Panc1 (cell line): Measurements from ENCODE around the gene CLMP. TPM values are rescaled to one million over a fixed set of nuclear protein-coding genes. Genes with fewer than 3 reads are reported as not detected.

ENCODE experiments used
- ATAC-seq: fragments of 200-7000 bp; cut with Tn5 transposase; 2 replicates; pipeline ENCODE4 v1.9.1; 2020; ENCODE audit warnings: mild to moderate bottlenecking, moderate library complexity
- BruUV-seq: library from RNA; stranded (reverse); fragments of 400-500 nt; replicated peaks from 2 replicates; lab custom pipeline; 2021; lab: Mats Ljungman, UMichigan
- CTCF ChIA-PET: fragments of 300-600 bp; sonication (Branson Sonifier 250); formaldehyde crosslinking; loops from one replicate; lab custom pipeline; 2022; ENCODE audit warnings: antibody characterized with exemption; lab: Charles Lee
- POLR2A ChIA-PET: fragments of 300-600 bp; sonication (Branson Sonifier 250); formaldehyde crosslinking; loops from one replicate; lab custom pipeline; 2022; ENCODE audit warnings: antibody characterized with exemption; lab: Charles Lee
- DNase-seq: peaks from one replicate; pipeline ENCODE4 v3.0.0-alpha.2; 2010; ENCODE audit warnings: low read depth, low spot score
- H3K27ac ChIP-seq: 2 replicates; pipeline ENCODE4 v1.5.1; 2011; ENCODE audit warnings: mild to moderate bottlenecking, low read length, inconsistent platforms
- H3K27me3 ChIP-seq: fragments of 200-500 bp; sonication (Bioruptor generic); 2 replicates; pipeline ENCODE4 v1.6.0; 2014; ENCODE audit warnings: low read length, inconsistent platforms; ENCODE audit not compliant: control insufficient read depth, insufficient read depth
- H3K36me3 ChIP-seq: fragments of 200-500 bp; sonication (Bioruptor generic); 2 replicates; pipeline ENCODE4 v1.5.1; 2014; ENCODE audit warnings: inconsistent platforms, mild to moderate bottlenecking, low read length, moderate library complexity; ENCODE audit not compliant: control insufficient read depth, insufficient read depth
- H3K4me1 ChIP-seq: 2 replicates; pipeline ENCODE4 v1.5.1; 2011; ENCODE audit warnings: inconsistent platforms, mild to moderate bottlenecking, low read length, moderate library complexity; ENCODE audit not compliant: control insufficient read depth, insufficient read depth
- H3K4me3 ChIP-seq, 2 experiments: 2 replicates each; pipeline ENCODE4 v1.5.1; 2011 to 2012; ENCODE audit warnings: low read depth in 2 of 2, low read length in 2 of 2, mild to moderate bottlenecking in 2 of 2, inconsistent platforms in 1 of 2, moderate library complexity in 1 of 2
- H3K9me3 ChIP-seq: fragments of 200-500 bp; sonication (Bioruptor generic); 2 replicates; pipeline ENCODE4 v1.5.1; 2014; ENCODE audit warnings: low read depth, mild to moderate bottlenecking, inconsistent platforms, low read length, moderate library complexity; ENCODE audit not compliant: control insufficient read depth, insufficient read depth
- CTCF ChIP-seq: fragments of 450-650 bp; IDR thresholded peaks from 2 replicates; pipeline ENCODE4 v1.5.1; 2017; ENCODE audit warnings: mild to moderate bottlenecking
- POLR2AphosphoS5 ChIP-seq: IDR thresholded peaks from 2 replicates; pipeline ENCODE4 v1.6.1; 2012; ENCODE audit warnings: mild to moderate bottlenecking, low read depth, low read length, moderate library complexity
- REST ChIP-seq, 2 experiments: IDR thresholded peaks; 2 replicates each; pipeline ENCODE4 v1.6.1; 2011 to 2012; ENCODE audit warnings: low read depth in 2 of 2, control low read depth in 1 of 2, low read length in 1 of 2, mild to moderate bottlenecking in 1 of 2, moderate library complexity in 1 of 2; ENCODE audit not compliant: insufficient read depth in 1 of 2
- SIN3A ChIP-seq: IDR thresholded peaks from 2 replicates; pipeline ENCODE4 v1.6.1; 2012; ENCODE audit warnings: low read depth, mild to moderate bottlenecking, low read length, moderate library complexity, borderline replicate concordance; ENCODE audit not compliant: insufficient read depth
- TCF7L2 ChIP-seq: IDR thresholded peaks from 2 replicates; pipeline ENCODE4 v1.6.1; 2011; ENCODE audit warnings: mild to moderate bottlenecking, low read depth, low read length, inconsistent platforms
- in situ Hi-C: cut with HindIII; loops from 2 replicates; pipeline ENCODE4 v1.10.0; 2016; ENCODE audit warnings: low sequenced_read_pairs, low pct_unique_long_range_greater_than_20kb
- intact Hi-C: fragments of 100-400 bp; cut with micrococcal nuclease; formaldehyde crosslinking; loops from one replicate; pipeline ENCODE4 v1.10.0; 2022; ENCODE audit not compliant: unreplicated experiment
- total RNA-seq: library from RNA; stranded (reverse); gene quantifications from one replicate; pipeline ENCODE4 v1.2.1, GENCODE V29; 2021; ENCODE audit not compliant: unreplicated experiment

Gene CLMP
- total RNA-seq, 1 experiment from 2014 or later, result 1.5 TPM

DNA sequence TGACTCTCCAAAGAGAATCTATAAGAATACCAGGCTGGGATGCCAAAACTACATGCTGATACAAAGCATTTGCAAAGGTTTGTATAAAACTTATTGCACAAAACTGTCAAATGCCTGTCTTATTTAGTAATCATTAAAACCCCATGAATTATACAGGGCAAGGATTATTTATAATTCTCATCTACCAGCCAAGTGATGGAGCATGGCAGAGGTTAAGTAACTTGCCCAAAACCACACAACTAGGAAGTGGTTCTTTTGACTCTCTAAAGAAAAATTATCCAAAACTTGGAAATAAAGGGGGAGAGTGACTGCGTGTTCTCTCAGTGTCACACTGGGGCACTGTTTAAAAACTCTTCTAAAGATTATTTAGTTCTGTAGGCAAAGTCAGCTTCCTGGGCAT lies 17.4 kb upstream of the CLMP start:
- POLR2A ChIA-PET, result no interaction called here
- TF ChIP-seq CTCF, result no peak
- no peak for TF ChIP-seq REST (IDR thresholded peaks at IDR 0.05; ENCODE audit: insufficient read depth in 1 of 2, low read depth in 2 of 2, low read length in 1 of 2)
- no peak for TF ChIP-seq POLR2AphosphoS5
- TF ChIP-seq SIN3A, result no peak

DNA sequence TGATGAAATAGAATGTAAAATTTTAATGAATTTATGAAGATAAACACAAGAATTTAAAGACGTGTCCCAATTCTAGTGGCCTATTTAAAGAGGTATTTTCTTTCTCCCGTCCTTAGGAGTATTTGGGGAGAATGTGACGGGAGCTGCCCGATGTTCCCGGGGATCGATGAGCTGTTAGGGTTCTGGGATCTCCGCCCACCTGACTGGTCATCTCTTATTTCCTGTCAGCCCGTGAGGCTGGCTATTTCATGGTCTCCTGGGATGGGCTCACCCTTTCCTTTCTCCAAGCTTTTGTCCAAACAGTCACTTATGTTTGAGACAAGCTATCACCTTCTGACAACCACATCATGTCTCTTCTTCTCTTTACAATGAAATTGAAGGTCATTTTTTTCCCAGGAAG lies 16.9 kb upstream of the CLMP start:
- no peak for TF ChIP-seq POLR2AphosphoS5
- TF ChIP-seq REST (IDR thresholded peaks at IDR 0.05; ENCODE audit: insufficient read depth in 1 of 2, low read depth in 2 of 2, low read length in 1 of 2), result no peak
- no peak for TF ChIP-seq TCF7L2
- TF ChIP-seq CTCF, result no peak
- TF ChIP-seq SIN3A, result no peak
- Histone ChIP-seq H3K27ac (no peak overlapping the region), H3K4me1 (no peaks in the 10 kb centered on the region), H3K4me3 (no peak overlapping the region), H3K36me3 (no peaks in the 10 kb centered on the region), H3K27me3 (no peaks in the 10 kb centered on the region), H3K9me3 (no peaks in the 10 kb centered on the region)
- intact Hi-C loops, result no loop called here
- ChIA-PET POLR2A (no interaction called here), CTCF (no interaction called here)
- ATAC-seq, result no peak
- no TSS peak for BruUV-seq
- in situ Hi-C loops, result no loop called here
- no peak for DNase-seq

More for the DNA sequence above, 17.4 kb upstream of the CLMP start:
- Histone ChIP-seq H3K4me3 (no peak overlapping the region), H3K36me3 (no peaks in the 10 kb centered on the region), H3K9me3 (no peaks in the 10 kb centered on the region), H3K27me3 (no peaks in the 10 kb centered on the region), H3K4me1 (no peaks in the 10 kb centered on the region), H3K27ac (no peak overlapping the region)
- intact Hi-C loops, result no loop called here
- in situ Hi-C loops, result no loop called here
- no TSS peak for BruUV-seq
- CTCF ChIA-PET, result no interaction called here
- ATAC-seq (no peak), DNase-seq (no peak)
